ENCODE results near the gene YWHAQ. TPM values are rescaled to one million over a fixed set of nuclear protein-coding genes. Genes with fewer than 3 reads are reported as not detected.

The YWHAQ gene
- total RNA-seq, 2 donors from 2014 or later = 158 to 183 TPM

DNA sequence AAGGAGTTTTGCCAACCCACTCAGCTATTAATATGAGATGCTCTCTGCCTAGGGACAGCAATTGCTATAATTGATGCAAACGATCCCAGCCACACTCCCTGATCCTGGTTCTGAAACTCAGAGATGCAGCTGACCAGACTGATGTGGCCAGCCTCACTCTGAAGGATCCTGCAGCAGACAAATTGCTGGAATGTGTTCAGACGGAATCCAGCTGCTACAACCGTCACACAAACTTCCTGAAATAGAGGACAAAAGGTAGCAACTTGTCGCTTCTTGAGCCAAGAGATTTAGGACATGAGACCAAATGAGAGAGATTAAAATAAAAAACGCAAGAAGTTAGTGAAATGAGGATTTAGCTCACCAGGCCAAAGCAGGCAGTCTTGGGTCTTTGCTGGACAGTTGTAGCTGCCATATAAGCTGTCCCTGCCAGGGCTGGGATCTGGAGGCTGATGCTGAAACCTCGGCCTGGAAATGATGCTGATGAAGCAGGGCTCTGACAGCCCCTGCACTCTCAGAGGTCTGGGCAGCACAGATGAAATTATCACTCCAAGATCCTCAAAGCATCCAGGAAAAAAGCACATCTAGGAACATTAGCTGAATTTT, 8.3 kb upstream of the YWHAQ start:
- TF ChIP-seq, protein P1, sequence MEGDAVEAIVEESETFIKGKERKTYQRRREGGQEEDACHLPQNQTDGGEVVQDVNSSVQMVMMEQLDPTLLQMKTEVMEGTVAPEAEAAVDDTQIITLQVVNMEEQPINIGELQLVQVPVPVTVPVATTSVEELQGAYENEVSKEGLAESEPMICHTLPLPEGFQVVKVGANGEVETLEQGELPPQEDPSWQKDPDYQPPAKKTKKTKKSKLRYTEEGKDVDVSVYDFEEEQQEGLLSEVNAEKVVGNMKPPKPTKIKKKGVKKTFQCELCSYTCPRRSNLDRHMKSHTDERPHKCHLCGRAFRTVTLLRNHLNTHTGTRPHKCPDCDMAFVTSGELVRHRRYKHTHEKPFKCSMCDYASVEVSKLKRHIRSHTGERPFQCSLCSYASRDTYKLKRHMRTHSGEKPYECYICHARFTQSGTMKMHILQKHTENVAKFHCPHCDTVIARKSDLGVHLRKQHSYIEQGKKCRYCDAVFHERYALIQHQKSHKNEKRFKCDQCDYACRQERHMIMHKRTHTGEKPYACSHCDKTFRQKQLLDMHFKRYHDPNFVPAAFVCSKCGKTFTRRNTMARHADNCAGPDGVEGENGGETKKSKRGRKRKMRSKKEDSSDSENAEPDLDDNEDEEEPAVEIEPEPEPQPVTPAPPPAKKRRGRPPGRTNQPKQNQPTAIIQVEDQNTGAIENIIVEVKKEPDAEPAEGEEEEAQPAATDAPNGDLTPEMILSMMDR (IDR thresholded peaks at IDR 0.05) = no peak
- H3K4me1 ChIP-seq (ENCODE audit: control insufficient read depth in 1 of 2, low read depth in 2 of 2) = no peaks in the 10 kb centered on the region
- H3K9me3 ChIP-seq = no peaks in the 10 kb centered on the region
- ATAC-seq (ENCODE audit: insufficient number of reproducible peaks, low FRiP score, low read depth) (no peak), DNase-seq (ENCODE audit: low spot score) (no peak)
- no peak overlapping the region for H3K27ac ChIP-seq
- H3K36me3 ChIP-seq = no peaks in the 10 kb centered on the region
- H3K27me3 ChIP-seq (replicated peaks; ENCODE audit: insufficient read depth) = no peaks in the 10 kb centered on the region
- no peak overlapping the region for H3K4me3 ChIP-seq

DNA sequence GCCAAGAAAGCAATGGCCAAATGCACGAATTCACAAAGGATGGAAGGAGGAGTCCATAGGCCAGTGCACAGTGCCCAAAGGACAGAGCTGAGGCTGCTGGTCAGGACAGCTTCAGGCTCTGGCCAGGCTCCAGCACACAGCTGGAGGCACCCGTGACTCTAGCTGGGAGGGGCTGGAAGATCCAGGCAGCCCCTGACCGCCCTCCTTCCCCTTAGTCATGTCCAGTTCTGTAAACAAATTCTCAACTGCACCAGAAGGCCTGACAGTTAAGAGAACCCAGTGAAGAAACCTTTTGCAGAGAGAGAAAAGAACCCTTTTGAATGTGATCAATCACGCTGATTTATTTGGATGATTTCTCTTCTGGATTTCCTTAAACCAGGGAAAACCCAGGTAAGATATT, 7.7 kb upstream of the YWHAQ start:
- H3K9me3 ChIP-seq = no peaks in the 10 kb centered on the region
- H3K27me3 ChIP-seq (replicated peaks; ENCODE audit: insufficient read depth) = no peaks in the 10 kb centered on the region
- H3K4me3 ChIP-seq = no peak overlapping the region
- H3K36me3 ChIP-seq = no peaks in the 10 kb centered on the region
- H3K4me1 ChIP-seq (ENCODE audit: control insufficient read depth in 1 of 2, low read depth in 2 of 2) = no peaks in the 10 kb centered on the region
- TF ChIP-seq, protein P1 (IDR thresholded peaks at IDR 0.05) = no peak
- no peak for DNase-seq (ENCODE audit: low spot score)
- no peak for ATAC-seq (ENCODE audit: insufficient number of reproducible peaks, low FRiP score, low read depth)
- no peak overlapping the region for H3K27ac ChIP-seq

DNA sequence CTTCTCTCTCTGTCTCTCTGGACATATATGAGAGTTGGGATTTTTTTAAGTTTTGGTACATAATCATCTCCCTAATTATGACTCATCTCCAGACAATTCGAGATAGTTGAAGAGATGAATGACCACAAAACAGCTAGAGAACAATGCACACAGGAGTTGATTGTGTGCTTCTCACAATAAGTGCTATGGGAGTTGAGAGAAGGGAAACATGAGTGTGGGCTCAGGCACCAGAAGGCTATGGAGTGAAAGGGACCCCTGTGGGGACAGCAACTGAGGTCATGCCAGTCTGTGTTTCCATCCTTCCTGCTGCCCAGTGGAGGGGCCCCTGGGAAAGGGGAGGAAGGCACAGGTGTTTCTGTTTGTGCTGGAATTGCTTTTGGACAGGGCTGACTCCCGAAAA, 6.5 kb upstream of the YWHAQ start:
- no peak for DNase-seq (ENCODE audit: low spot score)
- Histone ChIP-seq H3K4me3 (no peak overlapping the region), H3K9me3 (no peaks in the 10 kb centered on the region), H3K4me1 (ENCODE audit: control insufficient read depth in 1 of 2, low read depth in 2 of 2) (no peaks in the 10 kb centered on the region), H3K27ac (no peak overlapping the region), H3K27me3 (replicated peaks; ENCODE audit: insufficient read depth) (no peaks in the 10 kb centered on the region), H3K36me3 (no peaks in the 10 kb centered on the region)
- no peak for ATAC-seq (ENCODE audit: insufficient number of reproducible peaks, low FRiP score, low read depth)
- TF ChIP-seq, protein P1 (IDR thresholded peaks at IDR 0.05) = no peak

DNA sequence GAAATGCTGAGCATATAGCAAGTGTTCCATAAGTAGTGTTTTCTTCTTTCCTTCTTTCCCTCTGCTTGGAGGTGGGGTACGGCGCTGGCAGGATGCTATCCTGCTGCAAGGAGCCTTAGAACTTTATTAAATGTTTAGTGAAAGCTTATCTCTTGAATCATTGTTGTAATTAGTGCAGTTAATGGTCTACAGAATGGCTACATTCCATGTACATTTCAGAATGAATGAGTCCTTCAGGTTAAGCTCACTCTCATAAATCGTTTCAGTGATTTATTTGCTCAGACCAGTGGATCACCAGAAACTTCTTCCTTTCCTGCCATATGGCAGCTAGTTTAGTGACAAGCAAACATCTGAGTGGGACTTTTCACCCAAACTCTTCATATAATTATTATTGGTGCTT, 3.3 kb upstream of the YWHAQ start:
- Histone ChIP-seq H3K36me3 (no peaks in the 10 kb centered on the region), H3K9me3 (no peaks in the 10 kb centered on the region), H3K27me3 (replicated peaks; ENCODE audit: insufficient read depth) (no peaks in the 10 kb centered on the region), H3K4me3 (no peak overlapping the region), H3K27ac (no peak overlapping the region), H3K4me1 (ENCODE audit: control insufficient read depth in 1 of 2, low read depth in 2 of 2) (peaks cover 0 to 11% of the 10 kb centered on the region in 2 donors)
- ATAC-seq (ENCODE audit: insufficient number of reproducible peaks, low FRiP score, low read depth) = no peak
- DNase-seq (ENCODE audit: low spot score) = no peak
- TF ChIP-seq, protein P1 (IDR thresholded peaks at IDR 0.05) = no peak

DNA sequence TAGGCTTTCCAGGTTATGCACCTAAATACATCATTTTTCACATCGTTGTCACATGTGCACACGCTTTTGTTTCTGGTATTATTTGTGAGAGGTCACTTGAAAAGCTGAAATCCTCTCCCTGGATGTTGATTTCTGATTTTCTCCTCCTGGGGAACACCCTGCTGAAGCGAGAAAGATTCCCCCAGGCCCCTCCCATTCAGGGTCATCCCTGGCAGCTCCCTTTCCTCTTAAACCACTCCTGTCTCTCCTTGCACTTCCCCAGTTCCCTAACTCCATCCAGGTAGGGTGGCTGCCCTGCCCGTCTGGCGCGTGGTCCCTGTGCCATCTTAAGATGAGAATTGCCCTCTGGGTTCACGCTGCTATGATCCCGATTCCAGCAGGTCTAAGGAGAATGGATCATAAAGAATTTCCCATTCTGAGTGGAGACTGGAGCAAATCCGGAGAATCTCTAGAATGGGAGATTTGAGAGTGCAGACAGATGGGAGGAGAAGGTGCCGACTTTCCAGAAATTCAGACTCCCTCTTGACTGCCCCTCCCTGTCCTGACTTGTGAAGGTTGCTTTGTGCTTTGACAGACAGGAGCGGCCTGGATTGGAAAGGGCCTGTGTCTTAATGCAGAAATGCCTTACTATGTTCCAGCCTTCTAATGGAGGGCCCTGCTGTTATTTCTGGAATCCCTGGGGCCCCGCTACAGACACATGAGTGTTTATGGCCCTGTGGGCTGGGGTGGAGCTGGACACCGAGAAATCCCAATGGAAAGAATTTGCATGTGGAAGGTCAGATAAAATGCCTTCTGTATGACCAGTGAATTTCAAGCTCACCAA, 1.3 kb upstream of the YWHAQ start:
- no peak overlapping the region for H3K4me3 ChIP-seq
- DNase-seq (ENCODE audit: low spot score) = no peak
- no peaks in the 10 kb centered on the region for H3K27me3 ChIP-seq (replicated peaks; ENCODE audit: insufficient read depth)
- TF ChIP-seq, protein P1 (IDR thresholded peaks at IDR 0.05) = no peak
- no peak for ATAC-seq (ENCODE audit: insufficient number of reproducible peaks, low FRiP score, low read depth)
- H3K27ac ChIP-seq = no peak overlapping the region
- H3K36me3 ChIP-seq = no peaks in the 10 kb centered on the region
- peaks cover 17 to 32% of the 10 kb centered on the region in 2 donors for H3K4me1 ChIP-seq (ENCODE audit: control insufficient read depth in 1 of 2, low read depth in 2 of 2)
- no peaks in the 10 kb centered on the region for H3K9me3 ChIP-seq
